AG09309 (cell line): ENCODE data around the gene FLT3.
A peak's percentile ranks its signal among the peaks of the same experiment; 100 is the strongest.
"Not testable (repeated sequence)": the region's sequence is repeated elsewhere in the genome, so short reads cannot be mapped to it uniquely, and the experiment has no call there.

Experiments used
- DNase-seq: peaks from one replicate; pipeline ENCODE4 v3.0.0-alpha.2; 2010; ENCODE audit warnings: low read depth
- H3K4me3 ChIP-seq: 2 replicates; pipeline ENCODE4 v1.5.1; 2011; ENCODE audit warnings: mild to moderate bottlenecking, low read depth, low read length, moderate library complexity; ENCODE audit not compliant: control insufficient read depth
- TF ChIP-seq, protein P1 (sequence below): IDR thresholded peaks from 2 replicates; pipeline ENCODE4 v1.5.1; 2011; ENCODE audit warnings: mild to moderate bottlenecking, low read depth, low read length, inconsistent platforms; ENCODE audit not compliant: insufficient read depth, control insufficient read depth; ENCODE audit errors: missing control alignments

The FLT3 gene

GRCh38 chr13:28089065-28089464 is 11.3 kb downstream of the FLT3 start:
- H3K4me3 ChIP-seq, result no peak overlapping the region
- no peak for DNase-seq
- TF ChIP-seq, protein P1, sequence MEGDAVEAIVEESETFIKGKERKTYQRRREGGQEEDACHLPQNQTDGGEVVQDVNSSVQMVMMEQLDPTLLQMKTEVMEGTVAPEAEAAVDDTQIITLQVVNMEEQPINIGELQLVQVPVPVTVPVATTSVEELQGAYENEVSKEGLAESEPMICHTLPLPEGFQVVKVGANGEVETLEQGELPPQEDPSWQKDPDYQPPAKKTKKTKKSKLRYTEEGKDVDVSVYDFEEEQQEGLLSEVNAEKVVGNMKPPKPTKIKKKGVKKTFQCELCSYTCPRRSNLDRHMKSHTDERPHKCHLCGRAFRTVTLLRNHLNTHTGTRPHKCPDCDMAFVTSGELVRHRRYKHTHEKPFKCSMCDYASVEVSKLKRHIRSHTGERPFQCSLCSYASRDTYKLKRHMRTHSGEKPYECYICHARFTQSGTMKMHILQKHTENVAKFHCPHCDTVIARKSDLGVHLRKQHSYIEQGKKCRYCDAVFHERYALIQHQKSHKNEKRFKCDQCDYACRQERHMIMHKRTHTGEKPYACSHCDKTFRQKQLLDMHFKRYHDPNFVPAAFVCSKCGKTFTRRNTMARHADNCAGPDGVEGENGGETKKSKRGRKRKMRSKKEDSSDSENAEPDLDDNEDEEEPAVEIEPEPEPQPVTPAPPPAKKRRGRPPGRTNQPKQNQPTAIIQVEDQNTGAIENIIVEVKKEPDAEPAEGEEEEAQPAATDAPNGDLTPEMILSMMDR, result no peak

DNA sequence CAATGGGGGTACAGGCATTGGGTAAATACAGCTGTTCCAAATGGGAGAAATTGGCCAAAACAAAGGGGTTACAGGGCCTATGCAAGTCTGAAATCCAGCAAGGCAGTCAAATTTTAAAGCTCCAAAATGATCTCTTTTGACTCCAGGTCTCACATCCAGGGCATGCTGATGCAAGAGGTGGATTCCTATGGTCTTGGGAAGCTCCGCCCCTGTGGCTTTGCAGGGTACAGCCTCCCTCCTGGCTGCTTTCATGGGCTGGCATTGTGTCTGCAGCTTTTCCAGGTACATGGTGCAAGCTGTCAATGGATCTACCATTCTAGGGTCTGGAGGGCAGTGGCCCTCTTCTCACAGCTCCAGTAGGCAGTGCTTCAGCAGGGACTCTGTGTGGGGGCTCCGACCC is 22.6 kb downstream of the FLT3 start:
- H3K4me3 ChIP-seq, DNase-seq: not testable (repeated sequence)

- TF ChIP-seq, protein P1, result no peak
- H3K4me3 ChIP-seq, result no peak overlapping the region
- no peak for DNase-seq
Observed at GRCh38 chr13:28077231-28077630, 23.1 kb downstream of the FLT3 start.

DNA sequence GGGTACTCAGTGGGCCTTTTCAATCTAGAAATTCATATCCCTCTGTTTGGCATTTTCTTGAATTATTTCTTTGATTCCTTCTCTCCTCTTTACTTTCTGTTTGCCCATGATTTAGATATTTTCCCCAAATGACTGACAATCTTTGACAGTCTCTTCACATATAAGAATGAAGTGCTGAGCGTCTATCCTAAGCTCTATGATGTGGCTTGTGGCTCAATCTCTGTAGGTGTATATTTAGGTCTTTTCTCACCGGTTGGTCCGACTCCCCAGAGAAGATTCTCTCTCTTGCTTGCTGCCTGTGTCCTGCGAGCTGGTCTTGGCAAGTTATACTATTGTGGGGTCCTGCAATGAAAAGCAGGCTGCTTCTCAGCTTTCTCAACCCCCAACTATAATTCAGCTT is 29.0 kb downstream of the FLT3 start:
- no peak for DNase-seq
- H3K4me3 ChIP-seq, result no peak overlapping the region
- TF ChIP-seq, protein P1, result no peak

DNA sequence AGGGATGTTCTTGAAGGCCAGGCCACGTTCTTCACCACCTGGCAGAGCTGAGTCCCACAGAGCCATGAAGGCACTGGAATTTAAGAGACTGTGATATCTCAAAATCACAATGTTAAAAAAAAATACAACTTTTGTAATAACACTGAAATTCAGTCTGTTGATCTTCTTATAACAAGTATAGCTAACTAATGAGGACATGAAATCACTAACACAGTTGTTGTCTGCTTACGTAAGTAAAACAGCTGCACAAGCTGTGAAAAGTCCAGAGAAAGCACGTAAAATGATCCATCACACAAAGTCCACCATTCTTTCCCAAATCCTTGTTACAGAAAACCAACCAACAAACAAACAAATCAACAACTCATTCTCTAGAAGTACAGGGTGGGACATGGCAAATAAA is 32.9 kb downstream of the FLT3 start:
- DNase-seq, result no peak
- H3K4me3 ChIP-seq, result no peak overlapping the region
- TF ChIP-seq, protein P1, result no peak

GRCh38 chr13:28058866-28059613 is 41.3 kb downstream of the FLT3 start:
- TF ChIP-seq, protein P1, result peak; percentile 42
- no peak for DNase-seq
- no peak overlapping the region for H3K4me3 ChIP-seq

GRCh38 chr13:28056970-28057712 is 43.2 kb downstream of the FLT3 start:
- H3K4me3 ChIP-seq, result no peak overlapping the region
- DNase-seq, result no peak
- TF ChIP-seq, protein P1, result no peak
